HG02885 (cell line): Measurements from ENCODE around the gene EML3.

Source experiments
- ATAC-seq: cut with Tn5 transposase; IDR thresholded peaks from one replicate; pipeline ENCODE4 v1.9.1; 2021; ENCODE audit warnings: mild to moderate bottlenecking; ENCODE audit not compliant: unreplicated experiment, poor library complexity

Gene EML3

GRCh38 chr11:62554387-62555167, 58.0 kb downstream of the EML3 start:
- no peak for ATAC-seq

- ATAC-seq: no peak
Observed at GRCh38 chr11:62553839-62554361, 58.7 kb downstream of the EML3 start.

GRCh38 chr11:62553080-62553838, 59.3 kb downstream of the EML3 start:
- ATAC-seq: no peak

GRCh38 chr11:62552485-62553079, 60.0 kb downstream of the EML3 start:
- no peak for ATAC-seq
